A549 treated with GW870086 at 1 μM for 4 hours (cell line): ENCODE results near the gene HECTD4. TPM values are rescaled to one million over a fixed set of nuclear protein-coding genes. Genes with fewer than 3 reads are reported as not detected.

Source experiments
- total RNA-seq: library from RNA; stranded (reverse); fragments of 200-300 nt; extraction: Qiagen RNA extraction; gene quantifications from 5 replicates; pipeline ENCODE4 v1.2.3, GENCODE V29; 2022; ENCODE audit warnings: low read depth

HECTD4 gene
- 11.6 to 14.4 TPM (median 14.2 TPM) in 5 replicates for total RNA-seq

GRCh38 chr12:112381883-112382796 is at the start of gene HECTD4:
HECTD4 (minus strand) TSS chr12:112382431; CDS start chr12:112382128, 303 bp downstream.

GRCh38 chr12:112418608-112419296 is 36.5 kb upstream of the HECTD4 start, which contains the start of gene PTPN11:
PTPN11 (plus strand) TSS chr12:112418947; CDS start chr12:112419112, 165 bp downstream.

GRCh38 chr12:112409064-112409905 is 27.1 kb upstream of the HECTD4 start, which contains the start of gene RPL6:
RPL6 (minus strand) TSS chr12:112409605; CDS start chr12:112408656, 949 bp downstream.

GRCh38 chr12:112125250-112125999 is 256.8 kb downstream of the HECTD4 start, which contains the start of gene TRAFD1:
TRAFD1 (plus strand) TSS chr12:112125560; CDS start chr12:112130523, 4,963 bp downstream.

Other genes starting within 250 kb of the HECTD4 start
- gene RPL6, start 27.2 kb upstream of the HECTD4 start, total RNA-seq: 2,146 to 2,375 TPM (median 2,166 TPM) in 5 replicates
- gene PTPN11, start 36.5 kb upstream of the HECTD4 start, total RNA-seq: 38.7 to 61.1 TPM (median 53.3 TPM) in 5 replicates